ENCODE measurements around the gene IMMP2L. TPM values are rescaled to one million over a fixed set of nuclear protein-coding genes. Genes with fewer than 3 reads are reported as not detected.

IMMP2L gene
- total RNA-seq, 4 donors from 2014 or later, result 2.6 to 69.1 (median 34.7) TPM

DNA sequence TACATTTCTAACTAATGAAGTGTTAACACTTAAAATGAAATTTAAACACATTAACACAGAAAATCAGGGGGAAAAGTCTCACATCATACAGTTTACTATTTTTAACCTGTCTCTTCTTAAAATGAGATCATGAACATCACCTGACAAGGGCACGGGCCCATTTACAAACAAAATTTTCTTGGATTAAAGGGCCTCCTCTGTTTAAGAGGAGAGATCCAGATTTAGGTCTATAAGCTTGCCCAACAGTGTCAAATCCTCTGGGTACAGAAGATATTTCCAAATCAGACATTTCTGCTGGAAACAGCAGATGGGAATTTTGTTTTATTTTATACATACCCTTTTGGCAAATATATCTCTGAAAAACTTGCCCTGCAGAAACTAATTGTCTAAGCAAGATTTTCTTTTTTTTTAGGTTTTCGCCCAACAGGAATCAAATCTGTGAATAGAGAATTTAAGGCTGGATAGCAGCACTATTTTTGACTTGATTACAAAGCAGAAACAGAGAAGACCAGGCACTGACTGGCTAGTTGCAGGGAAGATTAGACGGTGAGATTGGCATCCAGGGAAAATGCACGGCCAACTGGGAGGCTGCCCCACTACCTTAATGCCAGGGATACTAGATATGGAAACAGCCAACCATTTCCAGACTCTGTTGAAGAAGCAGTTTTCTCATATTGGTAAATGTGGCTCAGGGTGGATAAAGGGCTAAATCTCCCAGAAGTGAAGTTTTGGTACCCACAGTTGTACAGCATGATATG lies 298.0 kb downstream of the IMMP2L start:
- DNase-seq, result no peak
- no peak overlapping the region for H3K27ac ChIP-seq

DNA sequence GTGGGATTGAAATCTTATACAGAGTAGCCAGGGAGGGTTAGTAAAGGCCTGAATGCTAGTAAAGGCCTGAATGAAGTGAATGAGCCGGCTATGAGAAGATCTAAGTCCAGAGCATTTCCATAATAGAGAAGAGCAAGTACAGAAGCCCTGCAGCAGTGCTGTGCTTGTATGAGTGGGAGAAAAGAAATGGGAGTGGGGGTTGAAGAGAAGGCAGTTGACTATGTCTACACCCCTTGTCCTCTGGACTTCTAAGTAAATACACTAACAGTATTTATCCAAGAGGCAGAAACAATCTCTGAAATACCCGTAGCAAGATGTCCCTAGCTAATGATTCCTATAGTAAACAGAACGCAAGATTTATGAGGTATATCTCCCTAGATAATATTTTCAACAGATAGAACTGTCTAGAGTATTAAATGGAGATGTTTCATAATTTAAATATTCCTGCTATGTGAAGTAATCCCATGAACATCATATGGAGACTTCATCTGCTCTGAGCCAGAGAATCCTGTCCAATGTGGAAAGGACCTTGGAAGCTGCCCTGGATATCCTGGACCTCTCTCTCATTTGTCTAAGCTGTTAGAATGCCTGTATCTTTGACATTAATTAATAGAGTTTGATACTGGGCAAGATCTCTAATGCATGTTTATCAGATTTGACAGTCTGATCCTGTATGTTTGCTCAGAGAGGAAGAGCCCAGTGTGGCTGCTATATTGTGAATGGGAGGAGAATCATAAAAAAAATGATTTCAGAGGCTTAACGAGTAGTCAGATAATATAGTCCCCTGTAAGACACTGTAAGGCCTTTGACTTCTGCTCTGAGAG lies 299.8 kb downstream of the IMMP2L start:
- no peaks in the 10 kb centered on the region for H3K4me1 ChIP-seq

More for the DNA sequence above, 298.0 kb downstream of the IMMP2L start:
- H3K4me3 ChIP-seq, result no peak overlapping the region
- H3K4me1 ChIP-seq, result no peaks in the 10 kb centered on the region
- intact Hi-C loops (cut with DNase I; ENCODE audit: low total_unique reads), result no loop called here
- H3K27me3 ChIP-seq, result no peaks in the 10 kb centered on the region
- TF ChIP-seq POLR2A (IDR thresholded peaks at IDR 0.05), result no peak
- TF ChIP-seq, protein P1, sequence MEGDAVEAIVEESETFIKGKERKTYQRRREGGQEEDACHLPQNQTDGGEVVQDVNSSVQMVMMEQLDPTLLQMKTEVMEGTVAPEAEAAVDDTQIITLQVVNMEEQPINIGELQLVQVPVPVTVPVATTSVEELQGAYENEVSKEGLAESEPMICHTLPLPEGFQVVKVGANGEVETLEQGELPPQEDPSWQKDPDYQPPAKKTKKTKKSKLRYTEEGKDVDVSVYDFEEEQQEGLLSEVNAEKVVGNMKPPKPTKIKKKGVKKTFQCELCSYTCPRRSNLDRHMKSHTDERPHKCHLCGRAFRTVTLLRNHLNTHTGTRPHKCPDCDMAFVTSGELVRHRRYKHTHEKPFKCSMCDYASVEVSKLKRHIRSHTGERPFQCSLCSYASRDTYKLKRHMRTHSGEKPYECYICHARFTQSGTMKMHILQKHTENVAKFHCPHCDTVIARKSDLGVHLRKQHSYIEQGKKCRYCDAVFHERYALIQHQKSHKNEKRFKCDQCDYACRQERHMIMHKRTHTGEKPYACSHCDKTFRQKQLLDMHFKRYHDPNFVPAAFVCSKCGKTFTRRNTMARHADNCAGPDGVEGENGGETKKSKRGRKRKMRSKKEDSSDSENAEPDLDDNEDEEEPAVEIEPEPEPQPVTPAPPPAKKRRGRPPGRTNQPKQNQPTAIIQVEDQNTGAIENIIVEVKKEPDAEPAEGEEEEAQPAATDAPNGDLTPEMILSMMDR (IDR thresholded peaks at IDR 0.05), result no peak
- no peaks in the 10 kb centered on the region for H3K9me3 ChIP-seq
- no peaks in the 10 kb centered on the region for H3K36me3 ChIP-seq

DNA sequence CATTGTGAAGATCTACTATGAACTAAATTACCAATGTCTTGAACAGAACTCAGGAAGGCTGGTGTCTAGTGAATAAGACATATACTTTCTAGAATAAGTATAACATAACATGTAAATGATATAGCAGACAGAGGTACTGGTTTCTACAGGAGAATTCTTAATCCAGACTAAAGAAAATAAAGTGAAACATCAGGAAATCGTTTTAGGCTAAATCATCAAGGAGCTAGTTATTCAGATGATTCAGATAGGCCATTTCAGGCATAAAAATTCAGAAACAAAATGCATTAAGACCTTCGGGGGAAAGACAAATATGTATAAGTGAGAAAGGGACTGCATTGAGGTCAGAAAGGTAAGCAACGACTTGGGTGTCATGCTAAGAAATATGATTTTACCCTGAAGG lies 300.8 kb downstream of the IMMP2L start:
- H3K36me3 ChIP-seq, result no peaks in the 10 kb centered on the region
- TF ChIP-seq, protein P1 (IDR thresholded peaks at IDR 0.05), result no peak
- no peak for TF ChIP-seq POLR2A (IDR thresholded peaks at IDR 0.05)
- DNase-seq, result no peak
- no peaks in the 10 kb centered on the region for H3K4me1 ChIP-seq
- H3K4me3 ChIP-seq, result no peak overlapping the region
- H3K9me3 ChIP-seq, result no peaks in the 10 kb centered on the region
- intact Hi-C loops (cut with DNase I; ENCODE audit: low total_unique reads), result no loop called here
- no peaks in the 10 kb centered on the region for H3K27me3 ChIP-seq
- no peak overlapping the region for H3K27ac ChIP-seq

More for the DNA sequence above, 299.8 kb downstream of the IMMP2L start:
- DNase-seq, result no peak
- H3K9me3 ChIP-seq, result no peaks in the 10 kb centered on the region
- H3K27ac ChIP-seq, result no peak overlapping the region
- H3K27me3 ChIP-seq, result no peaks in the 10 kb centered on the region
- no peaks in the 10 kb centered on the region for H3K36me3 ChIP-seq
- TF ChIP-seq POLR2A (IDR thresholded peaks at IDR 0.05), result no peak
- TF ChIP-seq, protein P1 (IDR thresholded peaks at IDR 0.05), result no peak
- intact Hi-C loops (cut with DNase I; ENCODE audit: low total_unique reads), result no loop called here
- H3K4me3 ChIP-seq, result no peak overlapping the region

DNA sequence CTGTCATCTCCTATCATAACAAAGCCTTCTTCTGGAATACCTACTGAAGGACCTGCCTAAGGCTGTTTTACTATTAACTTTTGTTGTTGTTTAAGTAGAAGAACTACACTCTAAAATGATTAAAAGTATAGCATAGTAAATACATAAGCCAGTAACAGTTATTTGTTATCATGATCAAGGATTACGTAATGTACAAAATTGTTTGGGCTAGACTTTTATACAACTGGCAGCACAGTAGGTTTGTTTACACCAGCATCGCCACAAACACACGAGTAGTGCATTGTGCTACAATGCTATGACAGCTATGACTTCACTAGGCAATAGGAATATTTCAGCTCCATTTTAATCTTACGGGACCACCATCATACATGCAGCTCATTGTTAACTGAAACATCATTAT lies 302.3 kb downstream of the IMMP2L start:
- Histone ChIP-seq H3K36me3 (no peaks in the 10 kb centered on the region), H3K4me1 (no peaks in the 10 kb centered on the region), H3K27me3 (no peaks in the 10 kb centered on the region), H3K27ac (no peak overlapping the region), H3K4me3 (no peak overlapping the region), H3K9me3 (no peaks in the 10 kb centered on the region)
- intact Hi-C loops (cut with DNase I; ENCODE audit: low total_unique reads), result no loop called here
- DNase-seq, result no peak
- TF ChIP-seq, protein P1 (IDR thresholded peaks at IDR 0.05), result no peak
- TF ChIP-seq POLR2A (IDR thresholded peaks at IDR 0.05), result no peak

DNA sequence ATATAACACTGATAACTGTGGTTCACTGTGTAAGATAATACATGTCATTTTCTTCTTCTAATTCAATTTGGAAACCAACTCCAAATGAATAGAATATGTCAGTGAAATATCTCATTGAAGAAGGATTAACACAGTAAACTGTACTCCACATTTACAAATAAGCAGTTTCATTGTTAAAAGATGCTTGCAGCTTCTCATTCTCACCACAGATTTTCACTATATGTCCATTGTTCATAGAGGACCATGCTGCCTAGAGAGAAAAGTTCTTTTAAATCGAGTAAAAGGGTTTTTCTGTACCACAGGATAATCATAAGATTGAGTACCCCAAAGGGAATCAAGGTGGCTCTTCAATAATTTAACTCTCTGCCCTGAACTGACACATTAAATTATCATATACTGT lies 305.9 kb downstream of the IMMP2L start:
- no peaks in the 10 kb centered on the region for H3K36me3 ChIP-seq
- H3K4me1 ChIP-seq, result no peaks in the 10 kb centered on the region
- H3K9me3 ChIP-seq, result no peaks in the 10 kb centered on the region
- no peaks in the 10 kb centered on the region for H3K27me3 ChIP-seq
- H3K4me3 ChIP-seq, result no peak overlapping the region
- H3K27ac ChIP-seq, result no peak overlapping the region
- DNase-seq, result no peak
- intact Hi-C loops (cut with DNase I; ENCODE audit: low total_unique reads), result no loop called here
- TF ChIP-seq, protein P1 (IDR thresholded peaks at IDR 0.05), result no peak
- TF ChIP-seq POLR2A (IDR thresholded peaks at IDR 0.05), result no peak

All from uterus (tissue), 4 donors.